GM12801 (cell line): Measurements from ENCODE around the gene MED8.

Source experiments
- CTCF ChIP-seq: IDR thresholded peaks from one replicate; pipeline ENCODE4 v1.5.1; 2011; ENCODE audit warnings: control low read depth; ENCODE audit not compliant: insufficient read length; ENCODE audit errors: extremely low read depth

Gene MED8

GRCh38 chr1:43359696-43360095 is 29.9 kb downstream of the MED8 start:
- no peak for TF ChIP-seq CTCF

GRCh38 chr1:43358746-43359693 is 30.6 kb downstream of the MED8 start, which contains the start of gene CDC20:
Gene CDC20 (plus strand): TSS chr1:43358981. CDS start chr1:43359216, 235 bp downstream.
- no peak for TF ChIP-seq CTCF

- no peak for TF ChIP-seq CTCF
Measured at GRCh38 chr1:43358121-43358745, 31.4 kb downstream of the MED8 start.

GRCh38 chr1:43357251-43357650 is 32.3 kb downstream of the MED8 start:
- no peak for TF ChIP-seq CTCF

GRCh38 chr1:43354936-43355335 is 34.7 kb downstream of the MED8 start:
- no peak for TF ChIP-seq CTCF

GRCh38 chr1:43354471-43354870 is 35.1 kb downstream of the MED8 start:
- no peak for TF ChIP-seq CTCF

- TF ChIP-seq CTCF = no peak
Measured at GRCh38 chr1:43352881-43353280, 36.7 kb downstream of the MED8 start.
